ENCODE measurements around the gene CDC14A.

Gene CDC14A

GRCh38 chr1:100485855-100486258, 133.6 kb downstream of the CDC14A start:
- TF ChIP-seq POLR2AphosphoS5 (IDR thresholded peaks at IDR 0.05; ENCODE audit: low read depth, low read length) (no peak), TAF1 (IDR thresholded peaks at IDR 0.05; ENCODE audit: borderline replicate concordance, insufficient read depth, low read length) (no peak), REST (IDR thresholded peaks at IDR 0.05; ENCODE audit: insufficient read depth in 1 of 2, low read depth in 2 of 2, low read length in 2 of 2) (no peak), FOXP2 (optimal IDR thresholded peaks at IDR 0.05; ENCODE audit: borderline replicate concordance, extremely low read depth, extremely low read length, insufficient read depth) (no peak), SIN3A (IDR thresholded peaks at IDR 0.05; ENCODE audit: borderline replicate concordance, insufficient read depth, low read length) (no peak)

GRCh38 chr1:100494393-100495084, 142.2 kb downstream of the CDC14A start:
- TF ChIP-seq TAF1 (IDR thresholded peaks at IDR 0.05; ENCODE audit: borderline replicate concordance, insufficient read depth, low read length) (no peak), POLR2AphosphoS5 (IDR thresholded peaks at IDR 0.05; ENCODE audit: low read depth, low read length) (no peak), REST (IDR thresholded peaks at IDR 0.05; ENCODE audit: insufficient read depth in 1 of 2, low read depth in 2 of 2, low read length in 2 of 2) (no peak), SIN3A (IDR thresholded peaks at IDR 0.05; ENCODE audit: borderline replicate concordance, insufficient read depth, low read length) (no peak), FOXP2 (optimal IDR thresholded peaks at IDR 0.05; ENCODE audit: borderline replicate concordance, extremely low read depth, extremely low read length, insufficient read depth) (no peak)

DNA sequence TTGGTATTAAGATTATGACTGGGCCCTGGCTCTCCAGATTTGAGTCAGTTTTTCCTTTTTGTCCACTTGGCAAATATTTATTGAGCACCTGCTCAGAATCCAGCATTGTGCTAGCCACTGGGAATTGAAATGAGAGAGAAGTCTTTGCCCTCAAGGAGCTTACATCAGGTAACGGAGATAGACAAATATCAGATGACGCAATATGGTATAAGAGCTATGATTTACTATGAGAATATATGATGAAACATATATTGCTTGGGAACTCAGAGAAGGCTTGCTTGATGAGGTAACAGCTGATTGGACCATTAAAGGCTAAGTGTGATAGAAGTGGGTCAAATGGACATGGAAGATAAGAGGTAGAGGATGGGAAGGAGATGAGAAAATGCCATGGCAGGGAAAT, 144.6 kb downstream of the CDC14A start:
- TF ChIP-seq FOXP2 (optimal IDR thresholded peaks at IDR 0.05; ENCODE audit: borderline replicate concordance, extremely low read depth, extremely low read length, insufficient read depth) (no peak), SIN3A (IDR thresholded peaks at IDR 0.05; ENCODE audit: borderline replicate concordance, insufficient read depth, low read length) (no peak)

- TF ChIP-seq SIN3A (IDR thresholded peaks at IDR 0.05; ENCODE audit: borderline replicate concordance, insufficient read depth, low read length) = no peak
- no peak for TF ChIP-seq FOXP2 (optimal IDR thresholded peaks at IDR 0.05; ENCODE audit: borderline replicate concordance, extremely low read depth, extremely low read length, insufficient read depth)
- no peak for TF ChIP-seq REST (IDR thresholded peaks at IDR 0.05; ENCODE audit: insufficient read depth in 1 of 2, low read depth in 2 of 2, low read length in 2 of 2)
Measured at GRCh38 chr1:100497796-100498195, 145.5 kb downstream of the CDC14A start.

DNA sequence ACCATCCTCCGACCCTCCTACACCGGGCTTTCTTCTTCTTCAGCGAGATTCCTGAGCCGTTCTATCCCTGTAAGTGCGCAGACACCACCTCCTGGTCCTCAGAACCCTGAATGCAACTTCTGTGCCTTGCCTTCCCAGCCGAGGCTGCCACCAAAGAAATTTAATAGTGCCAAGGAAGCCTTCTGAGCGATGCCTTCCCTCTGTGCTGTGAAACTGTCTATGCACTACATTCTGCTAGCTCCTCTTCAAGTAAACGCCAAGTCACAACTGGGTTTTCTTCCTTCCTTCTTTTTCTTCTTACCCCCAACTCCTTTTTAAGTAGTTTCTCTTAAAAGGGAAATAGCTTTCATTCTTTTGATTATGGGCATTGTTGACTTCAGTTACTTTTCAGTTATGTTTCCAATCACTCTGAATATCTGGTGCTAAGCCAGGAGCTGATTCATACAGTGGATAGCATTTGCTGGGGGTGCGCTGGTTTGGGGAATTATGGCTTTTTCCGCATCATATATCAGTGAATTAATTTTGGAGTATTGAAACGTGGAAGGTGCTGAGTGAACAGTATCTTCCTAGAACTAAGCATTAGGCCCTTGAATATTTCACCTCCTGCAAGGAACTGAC, 147.0 kb downstream of the CDC14A start:
- TF ChIP-seq FOXP2 (optimal IDR thresholded peaks at IDR 0.05; ENCODE audit: borderline replicate concordance, extremely low read depth, extremely low read length, insufficient read depth) = no peak

DNA sequence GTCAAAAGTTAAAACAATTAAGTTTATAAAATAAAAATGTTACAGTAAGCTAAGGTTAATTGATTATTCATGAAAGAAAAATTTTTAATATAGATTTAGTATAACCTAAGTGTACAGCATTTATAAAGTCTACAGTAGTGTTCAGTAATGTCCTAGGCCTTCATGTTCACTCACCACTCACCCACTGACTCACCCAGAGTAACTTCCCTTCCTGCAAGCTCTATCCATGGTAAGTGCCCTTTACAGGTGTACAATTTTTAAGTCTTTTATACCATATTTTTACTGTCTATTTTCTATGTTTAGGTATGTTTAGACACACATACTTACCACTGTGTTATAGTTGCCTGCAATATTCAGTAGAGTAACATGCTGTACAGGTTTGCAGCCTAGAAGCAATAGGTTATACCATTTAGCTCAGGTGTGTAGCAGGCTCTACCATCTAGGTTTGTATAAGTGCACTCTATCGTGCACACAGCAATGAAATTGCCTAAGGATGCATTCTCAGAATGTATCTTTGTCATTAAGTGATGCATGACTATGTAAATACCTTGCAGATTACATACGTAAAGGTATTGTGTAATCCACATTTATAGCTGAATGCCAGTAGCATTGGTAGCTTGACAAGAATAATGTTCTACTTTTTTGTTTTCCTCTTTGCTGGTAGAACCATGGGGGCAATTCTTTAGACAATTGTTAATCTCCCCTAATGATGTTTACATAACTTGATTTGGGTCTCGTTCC, 149.9 kb downstream of the CDC14A start:
- TF ChIP-seq POLR2AphosphoS5 (IDR thresholded peaks at IDR 0.05; ENCODE audit: low read depth, low read length) (no peak), TAF1 (IDR thresholded peaks at IDR 0.05; ENCODE audit: borderline replicate concordance, insufficient read depth, low read length) (no peak), SIN3A (IDR thresholded peaks at IDR 0.05; ENCODE audit: borderline replicate concordance, insufficient read depth, low read length) (no peak), REST (IDR thresholded peaks at IDR 0.05; ENCODE audit: insufficient read depth in 1 of 2, low read depth in 2 of 2, low read length in 2 of 2) (no peak), FOXP2 (optimal IDR thresholded peaks at IDR 0.05; ENCODE audit: borderline replicate concordance, extremely low read depth, extremely low read length, insufficient read depth) (no peak)

Data from PFSK-1 (cell line).